Thyroid gland (tissue), 4 donors: Measurements from ENCODE around the gene AJAP1. TPM values are rescaled to one million over a fixed set of nuclear protein-coding genes. Genes with fewer than 3 reads are reported as not detected.

Experiments
- DNase-seq, 2 donors: peaks; one replicate each; pipeline ENCODE4 v3.0.0-alpha.2; 2019
- H3K27ac ChIP-seq, 3 donors: fragments of 200-600 bp; sonication (generic); 1 replicate in 2 of 3; 2 replicates in 1 of 3; pipeline ENCODE4 v1.5.1; 2016 to 2019; ENCODE audit warnings: mild to moderate bottlenecking in 1 of 3, moderate library complexity in 1 of 3
- H3K27me3 ChIP-seq: fragments of 200-600 bp; sonication (generic); one replicate; pipeline ENCODE4 v1.5.1; 2019
- H3K36me3 ChIP-seq, 2 donors: fragments of 200-600 bp; sonication (generic); one replicate each; pipeline ENCODE4 v1.5.1; 2016 to 2019
- H3K4me1 ChIP-seq, 2 donors: fragments of 200-600 bp; sonication (generic); one replicate each; pipeline ENCODE4 v1.5.1; 2017 to 2019
- H3K4me3 ChIP-seq, 3 donors: fragments of 200-600 bp; sonication (generic); replicated peaks in 1 of 3; 1 replicate in 2 of 3; 2 replicates in 1 of 3; pipeline ENCODE4 v1.5.1; 2016; ENCODE audit warnings: mild to moderate bottlenecking in 1 of 3
- H3K9me3 ChIP-seq: fragments of 200-600 bp; sonication (generic); one replicate; pipeline ENCODE4 v1.5.1; 2017
- POLR2A ChIP-seq, 2 donors: fragments of 450-650 bp; IDR thresholded peaks; one replicate each; pipeline ENCODE4 v1.6.1; 2017; ENCODE audit warnings: antibody characterized with exemption in 2 of 2, mild to moderate bottlenecking in 2 of 2, moderate library complexity in 1 of 2
- WGBS, 2 donors: methylation state at CpG; one replicate each; pipeline ENCODE4 v1.1.5; 2017; 5-methylcytosine and 5-hydroxymethylcytosine counted together
- intact Hi-C: fragments of 100-400 bp; cut with DNase I; formaldehyde crosslinking; loops from one replicate; pipeline ENCODE4 v1.15.1; 2023
- total RNA-seq, 4 donors: library from RNA; depleted of rRNA; stranded (reverse); fragments of >200 nt; gene quantifications; one replicate each; pipeline ENCODE4 v1.2.3, GENCODE V29; 2016
- TF ChIP-seq, protein P1 (sequence below), 6 experiments: fragments of 200-600 bp in 3 of 6; fragments of 450-650 bp in 3 of 6; sonication (generic) in 3 of 6; IDR thresholded peaks; one replicate each; pipeline ENCODE4 v1.5.1; 2016 to 2019; ENCODE audit warnings: antibody characterized with exemption in 6 of 6, mild to moderate bottlenecking in 2 of 6, inconsistent platforms in 1 of 6, moderate library complexity in 1 of 6

Gene AJAP1
- total RNA-seq, 4 donors from 2014 or later, result 0.22 to 1.6 (median 0.81) TPM

DNA sequence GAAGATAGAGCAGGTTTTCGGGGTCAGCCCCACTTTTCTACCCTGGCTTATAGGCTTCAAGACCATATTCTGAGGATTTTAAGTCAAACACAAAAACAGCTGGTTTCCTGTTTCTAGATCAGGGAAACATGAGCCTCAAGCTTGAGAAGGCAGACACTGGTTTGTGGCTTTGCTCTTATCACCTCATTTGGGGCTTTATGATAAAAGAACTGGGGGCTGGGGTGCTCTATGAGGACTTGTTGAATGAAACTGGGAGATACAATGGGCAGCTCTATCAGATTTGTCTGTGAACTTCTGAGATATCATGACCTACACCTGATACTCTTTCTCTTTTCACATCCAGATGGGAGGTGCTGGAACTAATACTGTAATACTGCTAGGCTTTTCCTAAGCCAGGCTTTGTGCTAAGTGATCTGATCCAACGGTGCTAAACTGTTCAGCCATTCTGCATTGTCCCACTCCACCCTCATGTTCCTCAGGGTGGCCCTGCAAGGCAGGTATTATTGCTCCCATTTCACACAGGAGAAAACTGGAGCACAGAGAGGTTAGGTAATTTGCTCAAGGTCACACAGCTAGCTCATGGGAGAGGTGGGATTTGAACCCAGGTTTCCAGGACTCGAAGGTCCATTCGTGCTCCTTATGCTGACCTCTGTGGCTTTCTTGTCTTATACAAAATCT lies 6.6 kb downstream of the AJAP1 start:
- no peak overlapping the region for H3K4me3 ChIP-seq
- peaks cover 0 to 15% of the 10 kb centered on the region in 2 donors for H3K4me1 ChIP-seq
- H3K36me3 ChIP-seq, result no peaks in the 10 kb centered on the region
- intact Hi-C loops, result no loop called here
- H3K9me3 ChIP-seq, result no peaks in the 10 kb centered on the region
- H3K27me3 ChIP-seq, result no peaks in the 10 kb centered on the region
- no peak overlapping the region for H3K27ac ChIP-seq
- no peak for DNase-seq
- TF ChIP-seq, protein P1, sequence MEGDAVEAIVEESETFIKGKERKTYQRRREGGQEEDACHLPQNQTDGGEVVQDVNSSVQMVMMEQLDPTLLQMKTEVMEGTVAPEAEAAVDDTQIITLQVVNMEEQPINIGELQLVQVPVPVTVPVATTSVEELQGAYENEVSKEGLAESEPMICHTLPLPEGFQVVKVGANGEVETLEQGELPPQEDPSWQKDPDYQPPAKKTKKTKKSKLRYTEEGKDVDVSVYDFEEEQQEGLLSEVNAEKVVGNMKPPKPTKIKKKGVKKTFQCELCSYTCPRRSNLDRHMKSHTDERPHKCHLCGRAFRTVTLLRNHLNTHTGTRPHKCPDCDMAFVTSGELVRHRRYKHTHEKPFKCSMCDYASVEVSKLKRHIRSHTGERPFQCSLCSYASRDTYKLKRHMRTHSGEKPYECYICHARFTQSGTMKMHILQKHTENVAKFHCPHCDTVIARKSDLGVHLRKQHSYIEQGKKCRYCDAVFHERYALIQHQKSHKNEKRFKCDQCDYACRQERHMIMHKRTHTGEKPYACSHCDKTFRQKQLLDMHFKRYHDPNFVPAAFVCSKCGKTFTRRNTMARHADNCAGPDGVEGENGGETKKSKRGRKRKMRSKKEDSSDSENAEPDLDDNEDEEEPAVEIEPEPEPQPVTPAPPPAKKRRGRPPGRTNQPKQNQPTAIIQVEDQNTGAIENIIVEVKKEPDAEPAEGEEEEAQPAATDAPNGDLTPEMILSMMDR (IDR thresholded peaks at IDR 0.05), result no peak
- no peak for TF ChIP-seq POLR2A (IDR thresholded peaks at IDR 0.05)
- 77 to 78% methylated on average over 4 of the region's 4 CpGs for WGBS, 2 donors

DNA sequence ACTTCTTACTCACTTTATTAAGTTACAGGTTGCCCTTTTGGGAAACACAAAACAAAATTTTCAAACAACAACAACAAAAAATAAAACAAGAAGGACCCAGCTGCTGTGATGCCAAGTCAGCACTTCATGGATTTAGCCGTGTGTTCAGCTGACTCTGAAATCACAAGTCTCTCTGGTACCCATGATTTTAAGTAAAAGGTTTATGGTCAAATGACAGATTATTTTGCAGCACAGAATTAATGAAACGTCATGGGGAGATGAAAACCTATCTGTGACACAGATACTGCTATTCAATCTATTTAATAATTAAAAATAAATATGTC lies 7.1 kb downstream of the AJAP1 start:
- WGBS, 2 donors, result 61 to 63% methylated on average over 2 of the region's 2 CpGs
- H3K36me3 ChIP-seq, result no peaks in the 10 kb centered on the region
- intact Hi-C loops, result no loop called here
- no peak for DNase-seq
- H3K27me3 ChIP-seq, result no peaks in the 10 kb centered on the region
- H3K4me3 ChIP-seq, result no peak overlapping the region
- no peaks in the 10 kb centered on the region for H3K9me3 ChIP-seq
- H3K27ac ChIP-seq, result no peak overlapping the region
- TF ChIP-seq POLR2A (IDR thresholded peaks at IDR 0.05), result no peak
- TF ChIP-seq, protein P1 (IDR thresholded peaks at IDR 0.05), result no peak
- peaks cover 0 to 13% of the 10 kb centered on the region in 2 donors for H3K4me1 ChIP-seq

DNA sequence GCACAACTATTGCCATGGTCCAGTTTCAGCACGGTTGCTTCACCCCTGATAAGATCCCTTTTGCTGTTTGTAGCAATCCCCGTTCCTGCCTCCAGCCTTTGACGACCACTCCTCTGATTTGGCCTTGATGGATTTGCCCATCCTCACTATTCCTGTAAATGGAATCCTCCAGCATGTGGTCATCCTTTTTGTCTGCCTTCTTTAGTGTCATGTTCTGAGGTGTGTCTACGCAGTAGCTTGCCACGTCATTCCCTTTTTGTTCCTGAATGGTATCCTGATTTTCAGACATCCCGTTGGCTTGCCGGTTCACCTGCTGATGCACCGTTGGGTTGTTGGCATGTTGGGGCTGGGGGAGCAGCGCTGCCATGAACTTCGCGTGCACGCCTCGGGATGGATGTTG lies 7.8 kb downstream of the AJAP1 start:
- no peaks in the 10 kb centered on the region for H3K27me3 ChIP-seq
- no peaks in the 10 kb centered on the region for H3K36me3 ChIP-seq
- no peak for TF ChIP-seq POLR2A (IDR thresholded peaks at IDR 0.05)
- TF ChIP-seq, protein P1 (IDR thresholded peaks at IDR 0.05), result no peak
- H3K27ac ChIP-seq, result no peak overlapping the region
- H3K4me1 ChIP-seq, result peaks cover 0 to 13% of the 10 kb centered on the region in 2 donors
- no peak for DNase-seq
- WGBS, 2 donors, result 80 to 81% methylated on average over 13 of the region's 13 CpGs
- H3K4me3 ChIP-seq, result no peak overlapping the region
- intact Hi-C loops, result no loop called here
- H3K9me3 ChIP-seq, result no peaks in the 10 kb centered on the region

DNA sequence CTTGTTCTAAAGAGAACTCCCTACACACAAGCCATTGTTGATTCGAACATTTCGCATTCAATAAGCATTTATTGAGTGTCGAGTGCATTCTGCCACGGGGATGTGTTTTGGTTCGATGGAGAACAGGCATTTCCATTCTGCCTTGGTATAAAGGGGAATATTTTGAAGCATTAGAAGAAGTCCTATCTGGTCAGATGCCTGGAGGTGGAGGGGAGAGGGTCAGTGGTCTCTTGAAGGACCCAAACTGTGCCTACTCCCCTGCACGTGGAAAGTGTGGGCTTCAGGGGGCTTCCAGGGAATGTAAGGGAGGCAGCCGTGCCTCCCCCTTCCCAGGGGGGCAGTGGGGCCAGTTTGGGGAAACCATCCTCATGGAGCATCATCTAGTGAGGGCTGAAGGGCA lies 8.3 kb downstream of the AJAP1 start:
- TF ChIP-seq, protein P1 (IDR thresholded peaks at IDR 0.05), result no peak
- TF ChIP-seq POLR2A (IDR thresholded peaks at IDR 0.05), result no peak
- intact Hi-C loops, result no loop called here
- Histone ChIP-seq H3K36me3 (no peaks in the 10 kb centered on the region), H3K4me1 (peaks cover 0 to 13% of the 10 kb centered on the region in 2 donors), H3K27ac (no peak overlapping the region), H3K9me3 (no peaks in the 10 kb centered on the region), H3K4me3 (no peak overlapping the region), H3K27me3 (no peaks in the 10 kb centered on the region)
- no peak for DNase-seq
- 64% methylated on average over 7 of the region's 7 CpGs for WGBS, 2 donors

DNA sequence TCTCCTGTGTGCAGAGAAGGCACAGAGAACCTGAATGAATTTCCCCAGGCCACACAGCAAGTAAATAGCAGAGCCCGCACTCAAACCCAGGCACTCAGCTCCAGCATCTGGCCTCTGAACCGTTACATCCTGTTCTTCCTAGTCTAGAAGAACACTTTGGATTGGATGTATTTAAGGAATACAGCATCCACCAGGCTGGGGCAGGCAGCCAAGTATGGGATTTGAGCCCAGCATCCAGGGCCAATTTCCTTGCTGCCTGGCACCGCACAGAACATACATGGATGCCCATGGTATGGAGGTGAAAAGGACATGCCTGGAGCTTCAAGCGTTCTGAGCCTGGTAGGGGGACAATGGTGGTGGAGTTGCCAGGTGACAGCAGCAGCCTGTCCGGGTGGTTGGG lies 9.7 kb downstream of the AJAP1 start:
- WGBS, 2 donors, result 73 to 82% methylated on average over 5 of the region's 5 CpGs
- H3K27me3 ChIP-seq, result no peaks in the 10 kb centered on the region
- H3K36me3 ChIP-seq, result no peaks in the 10 kb centered on the region
- peaks cover 0 to under 1% of the 10 kb centered on the region in 2 donors for H3K4me1 ChIP-seq
- intact Hi-C loops, result no loop called here
- H3K9me3 ChIP-seq, result no peaks in the 10 kb centered on the region
- no peak overlapping the region for H3K27ac ChIP-seq
- TF ChIP-seq, protein P1 (IDR thresholded peaks at IDR 0.05), result no peak
- no peak for TF ChIP-seq POLR2A (IDR thresholded peaks at IDR 0.05)
- no peak for DNase-seq
- no peak overlapping the region for H3K4me3 ChIP-seq
